ENCODE results near the gene FMR1.
A peak's percentile ranks its signal among the peaks of the same experiment; 100 is the strongest.

Gene FMR1

DNA sequence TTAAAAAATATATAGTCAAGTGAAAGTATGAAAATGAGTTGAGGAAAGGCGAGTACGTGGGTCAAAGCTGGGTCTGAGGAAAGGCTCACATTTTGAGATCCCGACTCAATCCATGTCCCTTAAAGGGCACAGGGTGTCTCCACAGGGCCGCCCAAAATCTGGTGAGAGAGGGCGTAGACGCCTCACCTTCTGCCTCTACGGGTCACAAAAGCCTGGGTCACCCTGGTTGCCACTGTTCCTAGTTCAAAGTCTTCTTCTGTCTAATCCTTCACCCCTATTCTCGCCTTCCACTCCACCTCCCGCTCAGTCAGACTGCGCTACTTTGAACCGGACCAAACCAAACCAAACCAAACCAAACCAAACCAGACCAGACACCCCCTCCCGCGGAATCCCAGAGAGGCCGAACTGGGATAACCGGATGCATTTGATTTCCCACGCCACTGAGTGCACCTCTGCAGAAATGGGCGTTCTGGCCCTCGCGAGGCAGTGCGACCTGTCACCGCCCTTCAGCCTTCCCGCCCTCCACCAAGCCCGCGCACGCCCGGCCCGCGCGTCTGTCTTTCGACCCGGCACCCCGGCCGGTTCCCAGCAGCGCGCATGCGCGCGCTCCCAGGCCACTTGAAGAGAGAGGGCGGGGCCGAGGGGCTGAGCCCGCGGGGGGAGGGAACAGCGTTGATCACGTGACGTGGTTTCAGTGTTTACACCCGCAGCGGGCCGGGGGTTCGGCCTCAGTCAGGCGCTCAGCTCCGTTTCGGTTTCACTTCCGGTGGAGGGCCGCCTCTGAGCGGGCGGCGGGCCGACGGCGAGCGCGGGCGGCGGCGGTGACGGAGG lies at the start of gene FMR1:
Gene FMR1, plus strand, starts transcription at position 728 of the 831 bp plus-strand sequence. CDS start 261 bp downstream, outside the sequence.
- peak; percentile 84 for DNase-seq (ENCODE audit: low read depth)

DNA sequence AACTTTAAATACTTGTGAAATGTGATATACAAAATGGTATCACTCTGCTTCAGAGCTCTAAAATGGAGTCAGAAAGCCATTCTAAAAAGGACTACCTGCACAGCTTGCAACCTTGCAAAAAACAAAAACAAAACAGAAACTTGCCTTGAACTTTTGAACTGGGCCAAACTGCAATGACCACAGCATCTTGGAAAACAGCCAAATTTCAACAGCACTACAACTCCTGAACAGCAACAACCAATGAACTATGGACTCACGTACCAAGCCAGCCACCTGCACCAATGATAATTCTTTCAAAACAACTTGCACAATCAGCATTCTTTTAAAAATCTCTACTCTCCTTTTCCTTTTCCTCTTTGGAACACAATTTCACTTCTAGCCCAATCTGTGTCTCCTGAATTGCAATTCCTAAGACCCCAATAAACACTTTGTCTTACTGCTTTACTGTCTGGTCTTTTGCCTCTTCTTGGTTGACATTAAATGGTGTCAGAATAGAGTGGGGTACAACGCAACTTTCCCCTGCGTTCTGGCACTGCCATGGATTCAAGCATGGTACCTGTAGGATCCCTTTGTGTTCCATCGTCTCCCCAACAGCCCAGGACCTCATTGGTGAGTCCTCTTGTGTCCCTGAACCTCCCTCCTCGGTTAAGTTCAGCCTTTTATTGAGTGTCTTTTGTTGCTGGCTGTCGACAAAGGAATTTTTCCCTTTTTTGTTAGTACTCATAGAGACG lies 35.7 kb upstream of the FMR1 start:
- DNase-seq (ENCODE audit: low read depth): peak; percentile 9

DNA sequence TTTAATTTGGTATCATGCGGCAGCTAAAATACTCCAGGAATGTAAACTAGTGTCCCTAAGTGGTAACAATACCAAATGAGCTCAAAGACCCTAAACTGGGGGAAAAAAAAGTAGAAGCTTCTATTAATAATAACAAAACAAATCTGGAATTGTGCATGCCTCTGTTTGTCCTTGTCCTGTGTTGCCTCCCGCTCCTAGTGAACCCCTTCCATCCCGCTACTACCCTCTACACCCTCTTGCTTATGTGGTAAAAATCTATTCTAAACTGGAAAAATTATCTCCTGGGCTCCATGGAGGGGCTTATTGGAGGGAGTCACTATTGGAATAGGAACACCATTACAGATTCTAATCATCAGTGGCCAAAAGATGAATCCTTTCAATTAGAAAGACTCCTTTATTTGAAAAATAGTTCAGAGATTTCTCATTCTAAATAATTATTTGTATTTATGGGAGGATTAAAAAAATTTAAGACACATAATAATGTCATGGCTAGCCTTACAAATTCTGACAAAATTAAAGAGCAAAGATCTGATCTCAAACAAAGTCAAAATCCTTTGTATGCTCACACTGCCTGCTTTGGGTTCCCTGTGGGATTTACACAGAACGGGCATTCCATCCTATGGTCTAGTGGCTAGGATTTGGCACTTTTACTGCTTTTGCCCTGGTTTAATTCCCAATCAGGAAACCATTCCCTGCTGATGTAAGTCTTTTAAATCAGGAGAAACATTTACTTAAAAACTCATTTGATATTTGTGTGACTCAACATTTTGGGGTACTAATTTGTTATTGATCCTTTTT lies 34.7 kb upstream of the FMR1 start:
- DNase-seq (ENCODE audit: low read depth): no peak

DNA sequence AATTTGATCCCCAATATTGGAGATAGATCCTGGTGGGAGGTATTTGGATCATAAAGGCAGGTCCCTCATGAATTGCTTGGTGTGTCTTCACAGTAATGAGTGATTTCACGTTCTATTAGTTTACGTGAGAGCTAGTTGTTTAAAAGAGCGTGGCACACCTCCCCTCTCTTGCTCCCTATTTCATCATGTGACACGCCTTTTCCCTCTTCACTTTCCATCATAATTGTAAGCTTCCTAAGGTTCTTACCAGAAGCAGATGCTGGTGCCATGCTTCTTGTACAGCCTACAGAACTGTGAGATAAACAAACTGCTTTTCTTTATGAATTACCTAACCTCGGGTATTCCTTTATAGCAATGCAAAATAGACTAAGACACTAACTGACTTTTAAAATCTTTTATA lies 34.0 kb upstream of the FMR1 start:
- no peak for DNase-seq (ENCODE audit: low read depth)

DNA sequence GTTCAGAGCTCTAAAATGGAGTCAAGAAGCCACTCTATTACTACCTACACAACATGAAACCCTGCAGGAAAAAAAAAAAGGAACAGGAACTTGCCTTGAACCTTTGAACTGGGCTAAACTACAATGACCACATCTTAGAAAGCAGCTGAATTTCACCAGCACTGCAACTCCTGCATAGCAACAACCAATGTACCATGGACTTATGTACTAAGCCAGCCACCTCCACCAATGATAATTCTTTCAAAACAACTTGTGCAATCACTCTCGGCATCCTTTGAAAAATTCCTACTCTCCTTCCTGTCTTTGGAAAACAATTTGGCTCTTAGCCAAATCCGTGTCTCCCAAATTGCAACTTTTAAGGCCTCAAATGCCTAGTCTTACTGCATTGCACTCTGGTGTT lies 26.8 kb upstream of the FMR1 start:
- DNase-seq (ENCODE audit: low read depth): no peak

DNA sequence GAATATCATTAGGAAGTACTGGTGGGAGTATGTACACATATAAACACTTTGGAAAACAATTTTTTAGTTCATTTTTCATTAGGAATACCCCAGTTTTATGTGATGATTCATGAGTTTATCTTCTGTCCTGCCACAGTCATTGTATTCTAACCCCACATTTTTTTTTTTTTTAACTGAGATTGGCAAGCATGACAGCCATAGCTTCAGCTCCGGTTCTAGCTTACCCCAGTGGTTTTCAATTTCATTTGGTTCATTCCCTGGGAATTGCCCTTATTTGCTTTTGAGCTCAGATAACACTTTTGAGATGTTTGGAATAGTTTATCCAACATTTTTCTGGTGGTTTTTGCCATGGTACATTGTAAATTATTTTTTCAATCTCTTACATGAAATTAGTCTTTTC lies 21.0 kb upstream of the FMR1 start:
- DNase-seq (ENCODE audit: low read depth): no peak

DNA sequence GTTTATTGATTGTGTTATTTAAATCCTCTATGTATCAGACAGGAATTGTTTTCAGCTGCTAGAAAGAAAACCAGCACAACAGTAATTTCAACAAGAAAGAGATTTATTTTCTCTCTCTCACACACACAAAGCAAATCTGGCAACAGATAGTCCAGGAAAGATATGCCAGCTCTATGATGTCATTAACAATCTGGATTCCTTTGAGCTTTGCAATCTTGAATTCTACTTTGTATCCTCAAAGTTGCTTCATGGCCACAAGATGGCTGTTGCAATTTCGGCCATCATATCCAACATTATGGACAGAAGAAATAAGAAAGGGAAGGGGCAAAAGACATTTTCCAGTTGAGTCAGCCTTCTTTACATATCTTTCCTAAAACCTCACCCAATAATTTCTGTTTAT lies 19.8 kb upstream of the FMR1 start:
- peak; percentile 13 for DNase-seq (ENCODE audit: low read depth)

DNA sequence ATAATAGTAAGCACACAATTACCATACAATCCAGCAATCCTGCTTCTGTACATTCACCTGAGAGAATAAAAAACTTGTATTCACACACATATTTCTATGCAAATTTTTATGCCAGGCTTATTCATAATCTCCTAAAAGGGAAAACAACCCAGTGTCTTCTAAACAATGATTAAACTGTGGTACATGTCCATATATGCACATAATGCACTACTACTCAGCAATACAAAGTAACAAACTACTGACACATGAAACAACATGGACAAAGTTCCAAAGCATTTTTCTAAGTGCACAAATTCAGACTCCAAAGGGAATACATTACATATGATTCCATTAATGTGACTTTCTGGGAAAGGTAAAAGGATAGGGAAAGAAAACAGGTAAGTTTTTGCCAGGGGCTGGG lies 18.0 kb upstream of the FMR1 start:
- DNase-seq (ENCODE audit: low read depth): no peak

DNA sequence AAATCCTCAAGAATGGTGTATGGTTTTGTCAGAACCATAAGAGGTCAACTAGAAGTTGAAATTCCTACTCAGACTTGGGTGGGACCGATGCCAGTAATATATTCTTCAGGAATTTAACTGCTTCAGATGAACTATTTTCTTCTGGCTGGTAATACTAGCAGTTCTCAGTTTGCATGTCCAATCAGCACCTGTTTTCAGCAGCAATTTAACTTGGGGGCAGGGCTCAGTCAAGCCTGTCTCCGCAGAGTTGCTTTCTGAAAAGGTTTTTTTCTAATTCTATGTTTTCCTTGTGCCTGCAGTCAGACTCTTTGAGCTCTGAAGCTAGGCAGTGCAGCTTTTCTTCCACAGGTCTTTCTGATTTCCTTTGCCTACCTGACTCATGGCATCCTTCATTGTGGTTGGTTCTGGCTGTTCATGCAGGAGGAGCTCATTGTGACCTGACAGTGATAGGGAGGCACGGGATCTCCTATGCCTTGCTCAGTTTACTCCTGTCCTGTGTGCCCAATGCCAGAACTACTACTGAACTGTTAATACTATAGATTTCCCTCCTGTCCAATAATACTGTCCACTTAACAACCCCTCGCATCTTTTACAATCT lies 17.3 kb upstream of the FMR1 start:
- no peak for DNase-seq (ENCODE audit: low read depth)

DNA sequence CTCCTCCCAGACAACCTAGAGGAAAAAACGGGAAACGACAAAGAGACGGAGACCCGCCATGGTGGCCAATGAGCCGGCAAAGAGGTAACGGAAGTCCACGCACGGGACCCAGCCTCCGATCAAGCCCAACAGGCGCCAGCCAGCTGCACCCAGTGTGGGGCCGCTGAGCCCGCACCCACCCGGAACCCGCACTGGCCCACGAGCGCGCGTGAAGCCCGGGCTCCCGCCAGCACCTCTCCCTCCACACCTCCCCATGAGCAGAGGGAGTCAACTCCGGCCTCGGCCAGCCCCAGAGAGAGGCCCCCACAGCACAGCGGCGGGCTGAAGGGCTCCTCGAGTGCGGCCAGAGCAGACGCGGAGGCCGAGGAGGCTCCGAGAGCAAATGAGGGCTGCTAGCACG lies 14.6 kb upstream of the FMR1 start:
- no peak for DNase-seq (ENCODE audit: low read depth)

DNA sequence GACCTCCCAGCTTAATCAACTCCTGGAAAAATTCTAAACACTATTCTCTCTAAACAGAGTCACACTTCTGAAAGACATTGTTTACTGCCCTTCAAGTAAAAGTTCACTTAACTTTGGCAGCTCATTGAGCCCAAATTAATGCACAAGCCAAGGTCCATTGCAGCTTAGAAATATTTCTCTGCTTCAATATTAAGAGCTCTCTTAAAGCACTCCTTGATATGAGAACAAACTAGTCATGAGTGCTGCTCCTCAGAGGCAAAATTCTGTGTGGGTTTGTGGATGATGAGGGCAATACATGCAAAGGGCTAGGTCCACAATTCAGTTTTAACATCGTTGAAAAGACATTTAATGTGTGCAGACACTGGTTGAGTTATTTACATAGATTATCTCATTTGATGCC lies 12.8 kb upstream of the FMR1 start:
- no peak for DNase-seq (ENCODE audit: low read depth)

DNA sequence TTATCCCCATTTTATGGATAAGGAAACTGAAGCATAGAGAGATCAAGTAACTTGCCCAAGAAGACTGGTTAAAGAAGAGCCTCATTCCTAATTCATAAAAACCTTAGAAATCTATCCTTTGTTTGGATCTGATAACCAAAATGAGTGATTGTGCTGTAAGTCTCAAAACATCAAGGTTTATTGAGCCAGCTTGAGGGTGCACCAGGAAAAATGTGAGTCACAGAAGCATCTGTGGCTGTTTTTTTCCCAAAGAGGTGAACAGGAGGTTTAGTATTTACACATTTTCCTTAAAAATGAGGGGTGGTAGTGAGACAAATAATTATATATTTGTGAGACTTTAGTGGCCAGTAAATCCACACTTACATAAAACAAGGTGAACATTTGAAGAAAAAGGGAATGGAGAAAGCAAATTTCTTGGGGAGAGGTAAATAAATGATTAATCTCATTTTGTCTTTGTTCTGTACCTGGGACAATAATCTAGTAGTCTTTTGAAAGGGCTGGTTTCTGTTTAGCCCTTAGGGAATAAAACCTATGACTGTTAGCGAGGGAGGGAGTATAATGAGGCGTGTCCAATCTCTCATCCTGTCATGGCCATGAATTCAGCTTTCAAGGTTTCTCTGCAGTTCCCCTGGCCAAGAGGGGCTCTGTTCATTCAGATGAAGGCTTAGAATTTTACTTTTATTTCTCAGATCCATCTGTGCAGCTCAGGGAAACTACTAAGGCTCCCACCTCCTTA lies 12.2 kb upstream of the FMR1 start:
- no peak for DNase-seq (ENCODE audit: low read depth)

DNA sequence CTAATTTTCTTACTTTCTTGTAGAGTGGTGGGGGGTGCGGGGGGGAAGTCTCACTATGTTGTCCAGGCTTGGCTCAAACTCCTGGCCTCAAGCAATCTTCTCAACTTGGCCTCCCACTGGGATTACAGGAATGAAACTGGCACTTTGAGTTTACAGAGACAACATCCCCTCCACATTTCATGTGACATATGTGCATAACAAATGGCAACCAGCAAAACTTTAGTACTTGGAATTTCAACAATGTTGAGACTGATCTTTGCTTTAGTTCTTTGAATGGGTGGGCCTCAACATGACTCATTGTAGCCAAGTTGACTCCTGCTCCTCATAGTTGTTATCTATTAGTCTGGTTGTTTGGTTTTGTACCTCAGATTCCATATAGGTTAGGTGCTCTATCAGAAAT lies 11.4 kb upstream of the FMR1 start:
- no peak for DNase-seq (ENCODE audit: low read depth)

DNA sequence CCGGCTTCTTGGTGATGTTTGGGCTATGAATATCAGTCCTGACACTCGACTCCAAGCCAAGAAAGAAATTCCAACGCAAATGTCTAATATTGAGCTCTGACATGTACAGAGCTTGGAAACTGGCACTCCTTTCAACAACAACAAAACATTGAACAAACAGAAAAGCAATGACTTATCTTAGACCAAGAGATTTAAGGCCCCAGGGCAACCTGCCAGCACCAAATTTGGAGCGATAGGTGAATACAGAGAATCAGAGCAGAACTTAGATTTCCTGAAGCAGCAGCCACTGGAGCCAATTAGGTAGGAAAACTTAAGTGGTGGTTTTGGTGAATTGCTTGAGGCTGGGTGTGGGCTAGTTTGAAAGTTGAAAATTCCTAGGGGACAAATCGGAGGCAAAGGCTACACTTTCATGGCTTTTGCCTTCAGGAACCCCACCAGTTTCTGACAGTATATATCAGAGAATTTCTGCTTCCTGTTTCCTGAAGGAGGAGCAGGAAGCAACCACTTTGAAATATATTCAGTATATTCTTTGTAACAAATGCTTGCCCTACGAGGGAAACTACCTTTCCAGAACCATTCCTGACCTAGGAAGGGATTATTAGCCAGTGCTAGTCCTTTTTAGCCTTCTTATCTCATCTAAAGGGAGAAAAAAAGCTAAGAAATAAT lies 10.1 kb upstream of the FMR1 start:
- DNase-seq (ENCODE audit: low read depth): no peak

DNA sequence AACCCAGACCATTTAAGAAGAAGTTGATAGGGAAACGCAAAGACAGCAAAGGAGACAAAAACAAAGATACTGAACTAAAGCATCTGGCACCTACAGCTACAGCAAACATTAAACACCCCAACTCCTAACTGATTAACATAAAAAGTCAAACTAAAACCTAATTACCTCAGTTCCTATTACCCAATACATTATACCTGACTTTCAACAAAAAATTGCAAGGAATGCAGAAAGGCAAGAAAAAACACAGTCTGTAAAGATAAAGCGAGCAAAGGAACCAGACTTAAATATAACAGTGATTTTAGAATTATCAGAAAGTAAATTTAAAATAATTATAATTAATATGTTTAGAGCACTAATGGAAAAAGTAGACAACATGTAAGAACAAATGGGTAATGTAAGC lies 9.4 kb upstream of the FMR1 start:
- no peak for DNase-seq (ENCODE audit: low read depth)

DNA sequence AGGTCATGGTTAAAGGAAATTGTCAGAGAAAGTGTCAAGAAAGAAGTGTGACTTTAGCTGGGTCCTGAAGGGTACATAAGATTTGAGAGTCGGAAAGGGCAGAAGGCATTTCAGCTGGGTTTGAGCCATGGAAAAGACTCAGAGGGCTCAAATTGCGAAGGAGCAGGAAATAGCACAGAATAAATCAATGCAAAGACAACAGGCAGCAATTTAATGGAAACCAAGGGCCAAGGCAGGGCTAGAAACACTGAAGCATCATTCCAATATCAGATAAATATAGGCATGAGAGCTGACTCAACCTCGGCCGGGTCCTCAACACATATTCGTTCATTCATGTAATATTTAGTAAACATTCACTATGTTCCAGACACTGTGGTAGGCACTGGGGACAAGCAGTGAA lies 3.6 kb upstream of the FMR1 start:
- no peak for DNase-seq (ENCODE audit: low read depth)

DNA sequence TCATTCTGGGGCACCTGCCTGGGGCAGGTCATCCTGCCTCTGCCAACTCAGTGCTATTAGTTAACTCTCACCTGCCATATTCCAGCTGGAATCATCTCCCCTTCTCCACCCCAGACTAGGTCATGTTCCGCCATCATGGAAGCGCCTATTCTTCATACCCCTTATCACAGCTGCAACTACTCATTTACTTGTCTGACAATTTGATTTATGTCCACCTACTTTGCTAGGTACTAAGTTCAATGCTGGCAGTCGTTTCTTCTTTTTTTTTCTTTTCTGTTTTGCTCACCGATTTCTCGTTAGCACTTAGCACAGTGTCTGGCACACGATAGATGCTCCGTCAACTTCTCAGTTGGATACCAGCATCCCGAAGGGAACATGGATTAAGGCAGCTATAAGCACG lies 1.1 kb upstream of the FMR1 start:
- no peak for DNase-seq (ENCODE audit: low read depth)

DNA sequence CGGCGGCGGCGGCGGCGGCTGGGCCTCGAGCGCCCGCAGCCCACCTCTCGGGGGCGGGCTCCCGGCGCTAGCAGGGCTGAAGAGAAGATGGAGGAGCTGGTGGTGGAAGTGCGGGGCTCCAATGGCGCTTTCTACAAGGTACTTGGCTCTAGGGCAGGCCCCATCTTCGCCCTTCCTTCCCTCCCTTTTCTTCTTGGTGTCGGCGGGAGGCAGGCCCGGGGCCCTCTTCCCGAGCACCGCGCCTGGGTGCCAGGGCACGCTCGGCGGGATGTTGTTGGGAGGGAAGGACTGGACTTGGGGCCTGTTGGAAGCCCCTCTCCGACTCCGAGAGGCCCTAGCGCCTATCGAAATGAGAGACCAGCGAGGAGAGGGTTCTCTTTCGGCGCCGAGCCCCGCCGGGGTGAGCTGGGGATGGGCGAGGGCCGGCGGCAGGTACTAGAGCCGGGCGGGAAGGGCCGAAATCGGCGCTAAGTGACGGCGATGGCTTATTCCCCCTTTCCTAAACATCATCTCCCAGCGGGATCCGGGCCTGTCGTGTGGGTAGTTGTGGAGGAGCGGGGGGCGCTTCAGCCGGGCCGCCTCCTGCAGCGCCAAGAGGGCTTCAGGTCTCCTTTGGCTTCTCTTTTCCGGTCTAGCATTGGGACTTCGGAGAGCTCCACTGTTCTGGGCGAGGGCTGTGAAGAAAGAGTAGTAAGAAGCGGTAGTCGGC lies 528 bp downstream of the FMR1 start:
- DNase-seq (ENCODE audit: low read depth): peak; percentile 48

DNA sequence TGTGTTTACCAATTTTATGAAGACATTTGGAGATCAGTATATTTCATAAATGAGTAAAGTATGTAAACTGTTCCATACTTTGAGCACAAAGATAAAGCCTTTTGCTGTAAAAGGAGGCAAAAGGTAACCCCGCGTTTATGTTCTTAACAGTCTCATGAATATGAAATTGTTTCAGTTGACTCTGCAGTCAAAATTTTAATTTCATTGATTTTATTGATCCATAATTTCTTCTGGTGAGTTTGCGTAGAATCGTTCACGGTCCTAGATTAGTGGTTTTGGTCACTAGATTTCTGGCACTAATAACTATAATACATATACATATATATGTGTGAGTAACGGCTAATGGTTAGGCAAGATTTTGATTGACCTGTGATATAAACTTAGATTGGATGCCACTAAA lies 1.9 kb downstream of the FMR1 start:
- no peak for DNase-seq (ENCODE audit: low read depth)

DNA sequence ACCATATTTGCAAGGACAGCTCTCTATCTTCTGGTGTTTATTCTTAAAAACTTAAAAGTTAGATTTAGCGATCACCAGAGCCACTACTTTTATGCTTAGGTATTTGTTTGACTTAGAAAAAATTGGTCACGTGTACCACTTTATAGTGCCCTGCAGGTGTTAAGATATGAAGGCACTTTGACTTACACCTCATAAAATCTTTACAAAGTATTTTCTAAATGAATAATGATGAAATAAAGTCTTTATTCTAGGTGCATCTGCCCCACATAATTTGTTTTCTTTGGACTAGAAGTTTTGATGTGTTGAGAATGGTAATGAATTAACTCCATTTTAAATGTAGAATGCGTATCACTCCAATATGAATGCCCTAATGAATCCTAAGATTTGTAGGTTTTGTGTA lies 2.9 kb downstream of the FMR1 start:
- DNase-seq (ENCODE audit: low read depth): no peak

All from iris pigment epithelial cell (primary cell).